PC-9 (cell line): Measurements from ENCODE around the gene RNU1-2.
"Not testable (repeated sequence)": the region's sequence is repeated elsewhere in the genome, so short reads cannot be mapped to it uniquely, and the experiment has no call there.

Experiments used
- CTCF ChIP-seq: fragments of 200-600 bp; sonication (generic); conservative IDR thresholded peaks from 2 replicates; pipeline ENCODE4 v1.6.1; 2017; ENCODE audit warnings: mixed run types, antibody characterized with exemption, mild to moderate bottlenecking, moderate library complexity
- EZH2 ChIP-seq: fragments of 200-600 bp; sonication (generic); IDR thresholded peaks from 2 replicates; pipeline ENCODE4 v1.8.0; 2017; ENCODE audit warnings: antibody characterized with exemption, low read depth

DNA sequence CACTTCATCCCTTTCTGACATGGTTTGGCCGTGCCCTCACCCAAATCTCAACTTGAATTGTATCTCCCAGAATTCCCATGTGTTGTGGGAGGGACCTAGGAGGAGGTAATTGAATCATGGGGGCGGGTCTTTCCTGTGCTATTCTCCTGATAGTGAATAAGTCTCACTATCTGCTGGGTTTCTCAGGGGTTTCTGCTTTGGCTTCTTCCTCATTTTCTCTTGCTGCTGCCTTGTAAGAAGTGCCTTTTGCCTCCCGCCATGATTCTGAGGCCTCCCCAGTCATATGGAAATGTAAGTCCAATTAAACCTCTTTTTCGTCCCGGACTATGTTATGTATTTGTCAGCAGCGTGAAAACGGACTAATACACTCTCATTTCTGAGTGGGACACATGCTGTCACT lies 25.8 kb upstream of the RNU1-2 start:
- TF ChIP-seq CTCF, EZH2: not testable (repeated sequence)
